Measurements from ENCODE around the gene GPATCH2. TPM values are rescaled to one million over a fixed set of nuclear protein-coding genes. Genes with fewer than 3 reads are reported as not detected.

GPATCH2 gene
- polyA plus RNA-seq, 1 experiment = 2.7 TPM

DNA sequence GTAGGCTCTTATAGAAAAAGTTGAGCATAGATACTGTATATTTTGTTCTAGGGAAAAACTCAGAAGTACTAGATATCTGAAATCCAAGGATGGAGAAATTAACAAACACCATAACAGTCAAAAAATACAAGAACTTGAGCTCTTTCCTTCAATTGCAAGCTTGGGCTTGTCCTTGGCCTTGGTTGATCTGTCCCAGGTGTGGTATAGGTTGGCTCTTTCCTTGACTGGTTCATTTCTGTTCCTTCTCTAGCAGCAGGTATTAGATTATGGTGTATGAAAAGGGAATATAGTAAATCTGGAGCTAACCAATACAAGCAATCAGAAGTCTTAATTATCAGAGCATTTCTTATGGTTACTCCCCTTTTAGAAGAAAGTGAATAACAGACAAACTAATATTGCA, 198.6 kb downstream of the GPATCH2 start:
- TF ChIP-seq CTCF (IDR thresholded peaks at IDR 0.05; ENCODE audit: insufficient read depth, low read depth, low read length) = no peak
- POLR2A ChIA-PET = no interaction called here
- H3K27me3 ChIP-seq (ENCODE audit: control insufficient read depth, insufficient read depth, low read length) = no peaks in the 10 kb centered on the region
- DNase-seq (ENCODE audit: low read depth) = no peak
- CTCF ChIA-PET = interaction anchor here (0.7 to 0.9 kb wide), 2 partner anchors 11 to 21 kb away, joined by 3 read pairs; no protein-coding TSS in a partner anchor
- H3K4me3 ChIP-seq (ENCODE audit: low read depth, low read length) = no peak overlapping the region
- H3K36me3 ChIP-seq (ENCODE audit: control insufficient read depth, insufficient read depth, low read length) = no peaks in the 10 kb centered on the region

DNA sequence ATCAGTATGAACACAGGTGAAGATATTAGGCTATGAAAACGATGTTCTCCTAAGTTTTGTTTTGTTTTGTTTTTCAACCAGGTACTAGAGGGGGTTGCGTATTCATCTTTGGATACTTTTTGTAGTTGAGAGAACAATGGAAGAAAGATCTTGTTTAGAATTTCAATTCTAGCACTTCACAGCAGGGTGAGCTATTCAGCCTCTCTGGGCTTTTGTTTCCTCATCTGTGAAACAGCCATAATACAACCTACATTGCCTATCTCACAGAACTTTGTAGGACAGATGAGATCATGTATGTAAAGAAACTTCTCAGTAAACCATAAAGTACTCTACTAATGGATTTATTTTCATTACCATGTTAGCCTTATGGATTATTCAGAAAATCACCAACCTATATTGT, 199.5 kb downstream of the GPATCH2 start:
- no peak for TF ChIP-seq CTCF (IDR thresholded peaks at IDR 0.05; ENCODE audit: insufficient read depth, low read depth, low read length)
- no peaks in the 10 kb centered on the region for H3K27me3 ChIP-seq (ENCODE audit: control insufficient read depth, insufficient read depth, low read length)
- DNase-seq (ENCODE audit: low read depth) = no peak
- POLR2A ChIA-PET = no interaction called here
- CTCF ChIA-PET = interaction anchor here (1.2 kb wide), 1 partner anchor 18 kb away, joined by 3 read pairs; no protein-coding TSS in a partner anchor
- no peaks in the 10 kb centered on the region for H3K36me3 ChIP-seq (ENCODE audit: control insufficient read depth, insufficient read depth, low read length)
- H3K4me3 ChIP-seq (ENCODE audit: low read depth, low read length) = no peak overlapping the region

DNA sequence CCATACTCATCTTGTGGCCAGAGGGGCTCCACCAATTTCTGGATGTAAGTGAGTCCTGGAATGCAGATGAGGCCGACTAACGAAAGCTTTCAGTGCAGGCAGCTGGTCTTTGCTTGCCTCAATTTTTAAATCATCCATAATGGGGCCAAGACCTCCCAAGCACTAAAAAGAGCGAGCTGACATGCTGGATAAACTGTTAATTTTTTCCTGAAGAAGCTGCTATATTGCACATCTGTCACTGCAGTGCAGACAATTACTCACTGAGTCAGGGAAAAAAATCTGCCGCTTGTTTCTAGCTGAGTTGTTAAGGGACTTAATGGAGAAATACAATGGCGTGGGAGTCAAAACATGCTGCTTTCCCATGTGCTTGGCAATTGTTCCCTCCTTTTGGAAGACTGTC, 205.5 kb downstream of the GPATCH2 start:
- no peak for TF ChIP-seq CTCF (IDR thresholded peaks at IDR 0.05; ENCODE audit: insufficient read depth, low read depth, low read length)
- CTCF ChIA-PET = no interaction called here
- H3K4me3 ChIP-seq (ENCODE audit: low read depth, low read length) = no peak overlapping the region
- DNase-seq (ENCODE audit: low read depth) = peak; percentile 10
- POLR2A ChIA-PET = no interaction called here
- no peaks in the 10 kb centered on the region for H3K36me3 ChIP-seq (ENCODE audit: control insufficient read depth, insufficient read depth, low read length)
- H3K27me3 ChIP-seq (ENCODE audit: control insufficient read depth, insufficient read depth, low read length) = no peaks in the 10 kb centered on the region

DNA sequence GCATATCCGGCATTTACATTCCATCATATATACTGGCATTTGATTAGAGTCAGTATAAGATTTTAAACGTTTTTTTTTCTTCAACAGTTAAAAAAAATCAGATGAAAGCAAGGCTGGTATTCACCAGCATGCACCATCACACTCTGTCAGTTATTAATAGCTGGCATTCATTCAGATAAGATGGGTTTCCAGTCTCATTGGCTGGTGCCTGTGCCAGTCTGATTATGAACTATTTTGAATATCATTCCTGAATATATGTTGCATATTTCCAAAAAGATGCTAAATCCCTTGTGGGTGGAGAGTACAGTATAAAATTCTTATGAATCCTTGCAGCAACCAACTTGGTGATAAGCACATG, 211.7 kb downstream of the GPATCH2 start:
- CTCF ChIA-PET = no interaction called here
- no peak for DNase-seq (ENCODE audit: low read depth)
- Histone ChIP-seq H3K4me3 (ENCODE audit: low read depth, low read length) (no peak overlapping the region), H3K27me3 (ENCODE audit: control insufficient read depth, insufficient read depth, low read length) (no peaks in the 10 kb centered on the region), H3K36me3 (ENCODE audit: control insufficient read depth, insufficient read depth, low read length) (no peaks in the 10 kb centered on the region)
- TF ChIP-seq CTCF (IDR thresholded peaks at IDR 0.05; ENCODE audit: insufficient read depth, low read depth, low read length) = no peak
- POLR2A ChIA-PET = interaction anchor here (0.6 kb wide), 1 partner anchor 1182 kb away, joined by 7 read pairs; no protein-coding TSS in a partner anchor

GRCh38 chr1:217418269-217419193, 212.4 kb downstream of the GPATCH2 start:
- no peak for TF ChIP-seq CTCF (IDR thresholded peaks at IDR 0.05; ENCODE audit: insufficient read depth, low read depth, low read length)
- ChIA-PET POLR2A (no interaction called here), CTCF (no interaction called here)
- Histone ChIP-seq H3K36me3 (ENCODE audit: control insufficient read depth, insufficient read depth, low read length) (no peaks in the 10 kb centered on the region), H3K4me3 (ENCODE audit: low read depth, low read length) (no peak overlapping the region), H3K27me3 (ENCODE audit: control insufficient read depth, insufficient read depth, low read length) (no peaks in the 10 kb centered on the region)
- DNase-seq (ENCODE audit: low read depth) = no peak
